Naive B cell (primary cell): ENCODE data around the gene GNAL. TPM values are rescaled to one million over a fixed set of nuclear protein-coding genes. Genes with fewer than 3 reads are reported as not detected.

ENCODE experiments used
- ATAC-seq, 2 donors: fragments of 150-1000 bp; cut with Tn5 transposase; 2 replicates each; pipeline ENCODE4 v1.10.0; 2021; ENCODE audit warnings: low read depth in 2 of 2, mild to moderate bottlenecking in 2 of 2, moderate library complexity in 2 of 2
- DNase-seq: peaks from one replicate; pipeline ENCODE4 v3.0.0; 2022
- H3K27ac Mint-ChIP-seq, 6 donors: one replicate each; pipeline ENCODE4 v1.8.0; 2020 to 2022; ENCODE audit warnings: mild to moderate bottlenecking in 6 of 6, mixed read lengths in 6 of 6, moderate library complexity in 5 of 6, inconsistent platforms in 2 of 6
- H3K27me3 Mint-ChIP-seq, 3 donors: one replicate each; pipeline ENCODE4 v1.8.0; 2021 to 2022; ENCODE audit warnings: mixed read lengths in 3 of 3, mild to moderate bottlenecking in 1 of 3
- H3K36me3 Mint-ChIP-seq, 2 donors: one replicate each; pipeline ENCODE4 v1.8.0; 2020 to 2022; ENCODE audit warnings: mixed read lengths in 2 of 2, inconsistent platforms in 1 of 2, mild to moderate bottlenecking in 1 of 2
- H3K4me1 Mint-ChIP-seq, 3 donors: one replicate each; pipeline ENCODE4 v1.8.0; 2020 to 2022; ENCODE audit warnings: mixed read lengths in 3 of 3, inconsistent platforms in 1 of 3, mild to moderate bottlenecking in 1 of 3, moderate library complexity in 1 of 3
- H3K4me3 Mint-ChIP-seq, 8 donors: one replicate each; pipeline ENCODE4 v1.8.0; 2020 to 2022; ENCODE audit warnings: mild to moderate bottlenecking in 8 of 8, mixed read lengths in 8 of 8, moderate library complexity in 8 of 8, inconsistent platforms in 2 of 8
- H3K9me3 Mint-ChIP-seq, 7 donors: one replicate each; pipeline ENCODE4 v1.8.0; 2020 to 2022; ENCODE audit warnings: mixed read lengths in 7 of 7, mild to moderate bottlenecking in 5 of 7, inconsistent platforms in 2 of 7, moderate library complexity in 1 of 7
- polyA plus RNA-seq, 6 donors: library from polyadenylated mRNA; unstranded; fragments of 300-500 nt; fragmentation: Illumina TruSeq; gene quantifications; one replicate each; pipeline ENCODE4 v1.2.3, GENCODE V29; 2021; ENCODE audit warnings: low read depth in 6 of 6

GNAL gene
- polyA plus RNA-seq, 6 donors from 2014 or later: 0.05 to 0.48 (median 0.14) TPM; not detected in 2

GRCh38 chr18:11661430-11661829 lies 27.6 kb upstream of the GNAL start:
- no peak for ATAC-seq
- peaks cover 19 to 37% (median 20%) of the 10 kb centered on the region in 3 donors for H3K27me3 Mint-ChIP-seq
- peaks cover 0 to 5% (median 0%) of the 10 kb centered on the region in 7 donors for H3K9me3 Mint-ChIP-seq

GRCh38 chr18:11663439-11664029 lies 25.5 kb upstream of the GNAL start:
- peaks cover 9 to 30% (median 10%) of the 10 kb centered on the region in 3 donors for H3K27me3 Mint-ChIP-seq
- H3K4me1 Mint-ChIP-seq: no peaks in the 10 kb centered on the region
- ATAC-seq (no peak), DNase-seq (no peak)
- H3K9me3 Mint-ChIP-seq: peaks cover 0 to 3% (median 0%) of the 10 kb centered on the region in 7 donors
- no peak overlapping the region for H3K27ac Mint-ChIP-seq
- H3K36me3 Mint-ChIP-seq: peaks cover 0 to 4% of the 10 kb centered on the region in 2 donors
- H3K4me3 Mint-ChIP-seq: no peak overlapping the region

More at GRCh38 chr18:11661430-11661829, 27.6 kb upstream of the GNAL start:
- Mint-ChIP-seq H3K4me1 (no peaks in the 10 kb centered on the region), H3K4me3 (no peak overlapping the region), H3K27ac (no peak overlapping the region), H3K36me3 (peaks cover 0 to 17% of the 10 kb centered on the region in 2 donors)
- DNase-seq: no peak

- DNase-seq (no peak), ATAC-seq (no peak)
- H3K36me3 Mint-ChIP-seq: no peaks in the 10 kb centered on the region
- peaks cover 5 to 23% (median 12%) of the 10 kb centered on the region in 3 donors for H3K27me3 Mint-ChIP-seq
- H3K9me3 Mint-ChIP-seq: no peaks in the 10 kb centered on the region
- H3K4me3 Mint-ChIP-seq: no peak overlapping the region
- H3K4me1 Mint-ChIP-seq: no peaks in the 10 kb centered on the region
- no peak overlapping the region for H3K27ac Mint-ChIP-seq
Observed at GRCh38 chr18:11664286-11664685, 24.8 kb upstream of the GNAL start.

- DNase-seq (no peak), ATAC-seq (no peak)
- Mint-ChIP-seq H3K9me3 (no peaks in the 10 kb centered on the region), H3K36me3 (no peaks in the 10 kb centered on the region), H3K27ac (no peak overlapping the region), H3K4me1 (no peaks in the 10 kb centered on the region), H3K4me3 (no peak overlapping the region), H3K27me3 (peaks cover 9 to 17% (median 17%) of the 10 kb centered on the region in 3 donors)
Observed at GRCh38 chr18:11665146-11665545, 23.9 kb upstream of the GNAL start.

- Mint-ChIP-seq H3K27me3 (peaks cover 13 to 21% (median 21%) of the 10 kb centered on the region in 3 donors), H3K9me3 (peaks cover 0 to 4% (median 0%) of the 10 kb centered on the region in 7 donors), H3K4me3 (no peak overlapping the region), H3K4me1 (no peaks in the 10 kb centered on the region), H3K36me3 (no peaks in the 10 kb centered on the region), H3K27ac (no peak overlapping the region)
- ATAC-seq (no peak), DNase-seq (no peak)
Observed at GRCh38 chr18:11665587-11665986, 23.5 kb upstream of the GNAL start.

- Mint-ChIP-seq H3K27ac (peak overlapping the region in 1 of 6 donors; percentile 69), H3K9me3 (peaks cover 0 to 4% (median 0%) of the 10 kb centered on the region in 7 donors), H3K4me3 (no peak overlapping the region), H3K4me1 (no peaks in the 10 kb centered on the region), H3K27me3 (peaks cover 16 to 26% (median 19%) of the 10 kb centered on the region in 3 donors), H3K36me3 (no peaks in the 10 kb centered on the region)
- DNase-seq (no peak), ATAC-seq (no peak)
Observed at GRCh38 chr18:11666176-11666575, 22.9 kb upstream of the GNAL start.

GRCh38 chr18:11666831-11667230 lies 22.2 kb upstream of the GNAL start:
- ATAC-seq (no peak), DNase-seq (no peak)
- Mint-ChIP-seq H3K4me3 (no peak overlapping the region), H3K27me3 (peaks cover 18 to 26% (median 25%) of the 10 kb centered on the region in 3 donors), H3K9me3 (peaks cover 0 to 4% (median 0%) of the 10 kb centered on the region in 7 donors), H3K4me1 (no peaks in the 10 kb centered on the region), H3K27ac (no peak overlapping the region), H3K36me3 (no peaks in the 10 kb centered on the region)

- no peak overlapping the region for H3K27ac Mint-ChIP-seq
- H3K4me1 Mint-ChIP-seq: no peaks in the 10 kb centered on the region
- ATAC-seq (no peak), DNase-seq (no peak)
- peaks cover 18 to 31% (median 25%) of the 10 kb centered on the region in 3 donors for H3K27me3 Mint-ChIP-seq
- H3K4me3 Mint-ChIP-seq: no peak overlapping the region
- no peaks in the 10 kb centered on the region for H3K36me3 Mint-ChIP-seq
- H3K9me3 Mint-ChIP-seq: peaks cover 0 to 4% (median 0%) of the 10 kb centered on the region in 7 donors
Observed at GRCh38 chr18:11667578-11667977, 21.5 kb upstream of the GNAL start.

- ATAC-seq: no peak
- no peak overlapping the region for H3K4me3 Mint-ChIP-seq
- peaks cover 25 to 40% (median 26%) of the 10 kb centered on the region in 3 donors for H3K27me3 Mint-ChIP-seq
- no peak for DNase-seq
- no peaks in the 10 kb centered on the region for H3K36me3 Mint-ChIP-seq
- H3K27ac Mint-ChIP-seq: peak overlapping the region in 1 of 6 donors; percentile 4
- H3K4me1 Mint-ChIP-seq: no peaks in the 10 kb centered on the region
- H3K9me3 Mint-ChIP-seq: peaks cover 0 to 4% (median 0%) of the 10 kb centered on the region in 7 donors
Observed at GRCh38 chr18:11668441-11669169, 20.5 kb upstream of the GNAL start.

- H3K27me3 Mint-ChIP-seq: peaks cover 32 to 48% (median 33%) of the 10 kb centered on the region in 3 donors
- ATAC-seq (no peak), DNase-seq (no peak)
- peaks cover 0 to 4% (median 0%) of the 10 kb centered on the region in 7 donors for H3K9me3 Mint-ChIP-seq
- no peaks in the 10 kb centered on the region for H3K4me1 Mint-ChIP-seq
- H3K27ac Mint-ChIP-seq: no peak overlapping the region
- peak overlapping the region in 1 of 8 donors; percentile 23 for H3K4me3 Mint-ChIP-seq
- no peaks in the 10 kb centered on the region for H3K36me3 Mint-ChIP-seq
Observed at GRCh38 chr18:11669271-11669947, 19.7 kb upstream of the GNAL start.

GRCh38 chr18:11669948-11670275 lies 19.2 kb upstream of the GNAL start:
- DNase-seq: no peak
- no peaks in the 10 kb centered on the region for H3K4me1 Mint-ChIP-seq
- H3K36me3 Mint-ChIP-seq: no peaks in the 10 kb centered on the region
- H3K27ac Mint-ChIP-seq: no peak overlapping the region
- peaks cover 32 to 53% (median 38%) of the 10 kb centered on the region in 3 donors for H3K27me3 Mint-ChIP-seq
- no peak overlapping the region for H3K4me3 Mint-ChIP-seq
- peaks cover 0 to 4% (median 0%) of the 10 kb centered on the region in 7 donors for H3K9me3 Mint-ChIP-seq
- ATAC-seq: no peak

- H3K9me3 Mint-ChIP-seq: peaks cover 0 to 6% (median 0%) of the 10 kb centered on the region in 7 donors
- H3K4me1 Mint-ChIP-seq: no peaks in the 10 kb centered on the region
- DNase-seq (no peak), ATAC-seq (no peak)
- no peak overlapping the region for H3K4me3 Mint-ChIP-seq
- no peaks in the 10 kb centered on the region for H3K36me3 Mint-ChIP-seq
- peaks cover 32 to 61% (median 49%) of the 10 kb centered on the region in 3 donors for H3K27me3 Mint-ChIP-seq
- H3K27ac Mint-ChIP-seq: no peak overlapping the region
Observed at GRCh38 chr18:11671156-11671555, 17.9 kb upstream of the GNAL start.

- H3K4me1 Mint-ChIP-seq: no peaks in the 10 kb centered on the region
- H3K27ac Mint-ChIP-seq: no peak overlapping the region
- H3K9me3 Mint-ChIP-seq: peaks cover 0 to 7% (median 0%) of the 10 kb centered on the region in 7 donors
- no peak overlapping the region for H3K4me3 Mint-ChIP-seq
- H3K36me3 Mint-ChIP-seq: no peaks in the 10 kb centered on the region
- ATAC-seq (no peak), DNase-seq (no peak)
- H3K27me3 Mint-ChIP-seq: peaks cover 33 to 68% (median 52%) of the 10 kb centered on the region in 3 donors
Observed at GRCh38 chr18:11672198-11672597, 16.9 kb upstream of the GNAL start.
